Measurements from ENCODE around the gene ZNF473.
"Not testable (repeated sequence)": the region's sequence is repeated elsewhere in the genome, so short reads cannot be mapped to it uniquely, and the experiment has no call there.

DNA sequence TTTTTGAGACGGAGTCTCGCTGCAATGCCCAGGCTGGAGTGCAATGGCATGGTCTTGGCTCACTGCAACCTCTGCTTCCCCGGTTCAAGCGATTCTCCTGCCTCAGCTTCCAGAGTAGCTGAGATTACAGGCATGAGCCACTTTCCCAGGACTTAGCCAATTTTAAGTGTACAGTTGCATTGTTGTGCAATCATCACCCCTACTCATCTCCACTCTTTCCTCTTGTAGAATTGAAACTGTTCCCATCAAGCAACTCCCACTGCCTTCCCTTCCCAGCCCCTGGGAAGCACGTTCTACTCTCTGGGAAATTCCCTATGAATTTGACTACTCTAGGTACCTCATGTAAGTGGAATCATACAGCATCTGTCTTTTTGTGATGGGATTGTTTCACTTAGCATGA, 53.2 kb downstream of the ZNF473 start:
- not testable (repeated sequence) for TF ChIP-seq POLR2AphosphoS5, CTCF (IDR thresholded peaks at IDR 0.05)
